DMS114 treated with DMSO at 0.1 percent for 48 hours (cell line): Measurements from ENCODE around the gene IGIP.
"Not testable (repeated sequence)": the region's sequence is repeated elsewhere in the genome, so short reads cannot be mapped to it uniquely, and the experiment has no call there.

Experiments used
- DNase-seq: peaks from one replicate; lab custom pipeline; 2025; ENCODE audit not compliant: unreplicated experiment; lab: John Stamatoyannopoulos, UW

Gene IGIP

DNA sequence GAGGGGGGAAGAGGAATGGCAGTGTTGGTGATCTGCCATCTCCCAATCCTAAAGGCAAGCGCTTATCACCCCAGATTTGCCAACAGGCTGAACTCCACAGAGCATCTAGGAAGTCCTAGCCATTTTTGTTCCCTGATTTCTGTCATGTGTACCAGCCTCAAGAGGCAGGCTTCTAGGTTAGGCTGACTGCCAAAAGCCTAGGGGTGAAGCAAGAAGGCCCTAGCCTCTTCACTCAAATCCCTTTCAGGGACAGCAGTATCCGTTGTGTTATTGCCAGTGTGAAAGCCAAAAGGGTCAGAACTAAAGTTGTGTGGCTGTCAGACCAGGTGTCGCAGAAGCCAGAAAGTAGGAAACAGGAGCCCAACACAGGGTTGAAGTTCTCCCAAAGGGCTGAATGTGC is 14.7 kb downstream of the IGIP start:
- no peak for DNase-seq

DNA sequence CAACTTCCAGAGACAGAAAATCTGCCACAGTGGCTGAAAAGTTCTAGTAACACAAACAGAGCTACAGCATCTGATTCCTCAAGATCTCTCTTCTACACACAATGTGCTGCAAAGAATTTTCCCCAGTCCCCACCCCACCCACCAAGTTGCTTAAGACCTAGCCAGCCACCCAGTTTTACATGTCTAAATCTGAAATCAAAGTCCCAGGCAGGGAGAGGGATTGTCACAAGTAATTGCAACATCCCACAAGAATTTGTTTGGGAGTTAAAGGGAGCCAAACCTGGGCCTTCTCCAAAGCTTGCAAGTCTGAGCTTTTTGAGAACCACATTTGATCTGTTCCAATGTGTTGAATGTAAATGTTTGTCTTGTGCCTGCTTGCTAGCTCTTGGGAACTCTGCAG is 15.5 kb downstream of the IGIP start:
- no peak for DNase-seq

DNA sequence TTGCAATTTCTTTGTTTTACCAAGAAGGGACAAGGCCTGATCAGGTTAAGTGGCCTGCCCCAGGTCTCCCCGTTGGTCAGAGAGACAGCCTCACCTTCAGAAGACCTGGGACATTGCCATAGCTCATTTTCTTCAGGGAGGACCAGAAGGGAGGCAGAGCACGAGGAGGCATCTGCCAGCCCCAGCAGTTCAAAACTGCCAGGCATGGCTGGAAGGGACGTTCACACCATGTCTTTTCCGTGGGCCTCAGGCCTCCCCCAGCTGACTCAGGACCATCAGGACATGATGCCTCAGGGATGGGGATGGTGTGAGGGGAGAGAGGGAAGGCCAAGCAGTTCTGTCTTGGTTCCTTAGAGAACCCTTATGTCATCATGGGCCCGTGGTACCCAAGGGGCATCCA is 16.5 kb downstream of the IGIP start:
- DNase-seq: no peak

DNA sequence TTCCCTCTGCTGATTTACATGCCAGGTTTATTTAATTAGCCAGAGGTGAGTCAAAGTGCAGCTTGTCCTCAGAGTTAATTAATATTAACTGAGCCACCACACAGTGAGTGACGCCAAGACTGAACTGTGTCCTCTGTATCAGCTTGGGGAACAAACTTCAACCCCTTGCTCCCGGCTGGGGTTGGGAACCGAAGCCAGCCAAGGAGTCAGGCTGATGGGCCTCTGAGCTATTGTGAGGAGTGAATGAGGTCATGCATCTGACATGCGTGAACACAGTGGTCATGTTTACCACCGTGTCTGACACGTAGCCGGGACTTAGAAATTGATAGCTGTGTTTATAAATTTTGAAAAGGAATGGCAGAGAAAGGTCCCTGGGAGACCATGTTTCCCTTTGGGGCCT is 17.1 kb downstream of the IGIP start:
- no peak for DNase-seq

DNA sequence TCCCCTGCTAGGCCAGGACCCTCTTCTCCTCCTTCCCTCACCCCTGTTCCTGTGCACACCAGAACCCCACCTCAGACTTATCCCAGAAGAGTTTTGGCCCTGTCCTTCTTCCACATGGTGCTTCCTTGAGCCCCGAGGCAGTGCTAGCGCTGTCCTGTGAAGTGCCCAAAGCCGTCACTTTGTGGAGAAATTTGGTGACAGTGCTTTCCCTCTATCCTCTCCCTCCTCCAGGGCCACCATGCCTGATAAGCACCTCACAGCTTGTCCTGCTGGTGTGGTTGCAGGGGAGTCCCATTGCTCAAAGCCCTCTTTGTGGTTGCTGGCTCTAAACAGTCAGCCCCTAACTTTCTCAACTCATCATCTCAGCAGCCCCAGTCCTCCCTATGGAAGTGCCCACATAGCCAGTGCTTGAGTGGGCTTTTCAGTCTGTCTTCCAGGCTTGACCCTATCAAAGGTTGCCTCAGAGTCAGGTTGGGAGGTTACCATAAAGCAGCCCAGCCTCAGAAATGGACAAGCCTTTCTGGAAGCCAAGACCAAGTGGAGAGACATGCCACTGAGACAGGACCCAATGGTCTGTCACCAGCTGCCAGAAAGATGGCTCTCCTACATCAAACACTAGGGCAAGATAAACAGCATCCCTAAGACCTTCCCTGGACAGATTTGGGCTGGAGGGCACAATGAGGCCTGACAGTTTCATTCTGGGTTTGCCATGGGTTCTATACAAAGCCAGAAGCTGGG is 18.0 kb downstream of the IGIP start:
- DNase-seq: no peak

DNA sequence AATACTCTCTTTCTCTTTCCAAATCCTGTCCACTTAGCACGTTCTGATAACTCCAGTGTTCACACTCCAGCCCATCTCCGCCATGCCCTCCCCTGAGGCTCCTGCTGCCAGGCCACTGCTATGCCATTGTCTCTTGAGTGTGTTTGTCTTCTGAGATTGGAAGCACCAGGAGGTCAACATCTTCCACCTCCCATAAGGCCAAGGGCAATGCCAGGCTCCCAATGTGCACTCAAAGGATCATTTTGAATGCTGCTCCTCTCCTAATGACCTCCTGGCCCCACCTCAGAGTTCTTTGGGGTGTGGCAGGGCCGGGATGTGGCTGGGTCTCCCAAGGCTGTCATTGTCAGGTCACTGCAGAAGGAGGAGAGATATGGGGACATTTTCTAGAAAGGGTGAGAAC is 19.5 kb downstream of the IGIP start:
- no peak for DNase-seq

DNA sequence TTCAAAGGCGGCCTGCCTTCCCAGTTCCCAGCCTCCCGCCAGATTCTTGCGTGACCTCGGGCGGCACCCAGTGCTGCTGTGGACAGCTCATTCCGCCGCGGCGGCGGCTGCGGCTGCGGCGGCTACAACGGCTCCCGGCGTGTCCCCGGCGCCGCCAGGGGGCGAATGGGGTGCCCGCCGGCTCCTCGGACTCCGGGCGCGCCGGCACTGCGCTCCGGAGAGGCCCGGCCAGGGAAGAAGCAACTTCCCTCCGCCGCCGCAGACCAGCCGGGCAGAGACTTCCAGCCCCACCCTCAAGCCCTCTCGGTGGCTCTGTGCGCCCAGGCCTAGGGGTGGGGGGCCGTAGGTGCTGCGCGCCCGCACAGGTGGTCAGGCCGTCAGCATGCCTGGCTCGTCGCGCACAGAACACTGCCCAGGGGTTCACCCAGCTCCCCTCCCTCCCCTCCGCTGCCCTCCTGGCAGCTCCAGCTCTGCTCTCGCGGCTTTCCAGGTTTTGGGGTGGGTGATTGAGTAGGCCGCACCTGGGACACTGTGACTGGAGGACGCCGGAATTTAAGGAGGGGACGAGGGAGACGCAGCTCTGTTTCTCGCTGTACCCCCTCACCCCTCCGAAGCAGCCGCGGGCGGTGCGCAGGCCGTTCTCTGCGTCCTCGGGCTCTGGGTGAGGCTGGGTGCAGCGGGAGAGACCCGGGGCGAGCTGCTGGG is 20.2 kb downstream of the IGIP start:
- DNase-seq: no peak

DNA sequence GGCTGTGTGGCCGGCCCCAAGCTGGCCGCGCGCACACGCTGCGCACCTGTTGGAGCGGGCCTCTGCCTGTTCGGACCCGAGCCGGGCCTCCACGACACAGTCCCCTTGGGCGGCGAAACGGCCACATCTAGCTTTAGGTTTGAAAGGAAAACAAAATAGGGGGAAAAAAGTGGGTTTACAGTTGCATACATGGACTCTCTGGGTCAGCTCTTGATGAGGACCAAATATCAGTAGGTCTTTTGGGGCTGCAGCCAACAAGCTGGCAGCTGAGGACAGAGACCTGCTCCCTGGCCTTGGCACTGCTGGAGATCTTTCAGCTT is 20.7 kb downstream of the IGIP start:
- no peak for DNase-seq

DNA sequence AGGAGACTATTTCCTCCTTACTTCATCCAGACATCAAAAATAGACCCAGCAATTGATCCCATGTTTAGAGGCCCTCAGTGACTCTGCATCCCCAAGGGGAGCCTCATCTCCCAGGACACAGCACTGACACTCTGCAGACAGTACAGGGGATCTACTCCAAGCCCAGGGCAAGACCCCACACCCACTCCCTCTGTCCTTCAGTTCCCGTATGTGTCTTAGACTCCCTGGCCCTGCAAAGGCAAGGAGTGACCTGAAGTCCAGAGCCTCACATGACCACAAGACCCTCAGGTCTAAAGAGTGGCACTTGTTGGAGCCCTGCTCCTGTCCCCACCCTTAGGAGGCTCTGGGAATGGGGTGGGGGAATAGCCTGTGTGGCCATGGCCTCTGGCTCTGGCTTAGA is 21.7 kb downstream of the IGIP start:
- DNase-seq: no peak

DNA sequence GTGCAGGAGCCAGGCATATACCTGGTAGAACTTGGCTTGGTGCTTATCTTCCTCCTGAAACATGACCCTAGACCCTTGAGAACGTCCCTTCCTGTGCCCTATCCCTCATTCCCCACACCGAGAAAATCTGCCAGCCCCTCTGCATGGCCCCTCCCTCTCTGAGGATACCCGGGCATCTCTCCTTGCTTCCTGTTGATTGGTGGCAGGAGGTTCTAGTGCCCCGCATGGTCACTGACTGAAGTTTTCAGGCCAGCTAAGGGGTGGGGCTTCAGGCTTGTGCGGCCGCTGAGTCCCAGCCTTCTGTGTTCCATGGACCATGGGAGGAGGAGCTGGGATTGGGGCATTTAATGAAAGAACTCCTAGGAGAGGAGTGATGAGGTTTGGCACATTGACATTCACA is 22.8 kb downstream of the IGIP start:
- DNase-seq: no peak

DNA sequence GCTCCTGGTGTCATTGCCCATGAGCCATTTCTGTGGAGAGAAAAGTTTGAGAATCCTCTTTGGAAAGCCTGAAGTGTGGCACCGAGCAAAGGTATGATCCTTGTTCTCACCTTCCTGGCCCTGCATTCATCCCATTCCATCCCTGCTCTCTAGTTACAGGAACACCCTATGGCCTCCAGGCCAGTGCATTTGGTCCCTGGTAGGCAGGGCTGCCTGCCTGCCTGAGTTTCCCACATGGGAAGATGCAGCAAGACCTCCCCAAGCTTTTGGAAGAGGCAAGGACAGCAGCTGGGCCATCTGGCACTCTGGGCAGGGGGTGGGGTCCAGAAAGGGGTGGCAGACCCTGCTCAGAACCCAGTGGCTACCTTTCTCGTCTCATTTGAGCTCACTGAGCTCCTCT is 24.5 kb downstream of the IGIP start:
- DNase-seq: no peak

DNA sequence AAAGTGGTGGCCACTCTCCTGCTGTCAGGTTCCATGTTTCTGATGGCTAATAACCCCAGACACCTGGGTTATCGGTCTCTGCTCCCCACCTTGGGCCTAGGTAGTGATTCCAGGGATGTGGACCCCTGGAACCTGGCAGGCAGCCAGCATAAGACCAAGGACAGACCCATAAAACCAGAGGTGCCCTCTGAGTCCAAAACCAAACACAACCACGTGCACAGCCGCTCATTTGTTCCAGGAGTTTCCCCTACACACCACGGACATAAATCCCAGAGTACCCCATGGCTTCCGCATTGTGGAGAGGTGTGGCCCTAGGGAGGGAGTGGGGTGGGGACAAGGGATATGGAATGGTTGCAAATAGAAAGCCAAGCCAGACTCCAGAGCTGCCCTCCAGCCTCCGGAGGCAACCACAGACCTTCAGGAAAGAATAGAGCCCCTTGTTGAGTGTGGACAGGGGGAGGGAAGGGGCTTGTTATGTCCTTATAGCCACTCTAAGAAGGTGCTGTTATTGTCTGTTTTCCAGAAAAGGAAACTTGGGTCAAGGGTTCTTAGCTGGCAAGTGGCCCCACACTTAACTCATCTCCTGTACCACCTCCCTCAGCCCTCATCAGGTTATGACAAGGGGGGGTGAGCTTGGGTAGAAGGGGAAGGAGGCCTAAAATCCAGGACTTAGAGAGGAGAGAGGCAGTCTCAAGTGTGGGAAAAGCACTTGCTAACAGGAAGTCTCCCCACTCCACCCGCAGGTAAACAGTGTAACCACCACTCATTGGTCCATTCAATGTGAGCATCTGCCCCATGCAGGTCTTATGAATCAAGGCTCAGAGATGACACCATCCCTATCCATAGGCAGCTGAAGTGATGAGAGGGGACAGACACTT is 25.6 kb downstream of the IGIP start:
- DNase-seq: no peak

DNA sequence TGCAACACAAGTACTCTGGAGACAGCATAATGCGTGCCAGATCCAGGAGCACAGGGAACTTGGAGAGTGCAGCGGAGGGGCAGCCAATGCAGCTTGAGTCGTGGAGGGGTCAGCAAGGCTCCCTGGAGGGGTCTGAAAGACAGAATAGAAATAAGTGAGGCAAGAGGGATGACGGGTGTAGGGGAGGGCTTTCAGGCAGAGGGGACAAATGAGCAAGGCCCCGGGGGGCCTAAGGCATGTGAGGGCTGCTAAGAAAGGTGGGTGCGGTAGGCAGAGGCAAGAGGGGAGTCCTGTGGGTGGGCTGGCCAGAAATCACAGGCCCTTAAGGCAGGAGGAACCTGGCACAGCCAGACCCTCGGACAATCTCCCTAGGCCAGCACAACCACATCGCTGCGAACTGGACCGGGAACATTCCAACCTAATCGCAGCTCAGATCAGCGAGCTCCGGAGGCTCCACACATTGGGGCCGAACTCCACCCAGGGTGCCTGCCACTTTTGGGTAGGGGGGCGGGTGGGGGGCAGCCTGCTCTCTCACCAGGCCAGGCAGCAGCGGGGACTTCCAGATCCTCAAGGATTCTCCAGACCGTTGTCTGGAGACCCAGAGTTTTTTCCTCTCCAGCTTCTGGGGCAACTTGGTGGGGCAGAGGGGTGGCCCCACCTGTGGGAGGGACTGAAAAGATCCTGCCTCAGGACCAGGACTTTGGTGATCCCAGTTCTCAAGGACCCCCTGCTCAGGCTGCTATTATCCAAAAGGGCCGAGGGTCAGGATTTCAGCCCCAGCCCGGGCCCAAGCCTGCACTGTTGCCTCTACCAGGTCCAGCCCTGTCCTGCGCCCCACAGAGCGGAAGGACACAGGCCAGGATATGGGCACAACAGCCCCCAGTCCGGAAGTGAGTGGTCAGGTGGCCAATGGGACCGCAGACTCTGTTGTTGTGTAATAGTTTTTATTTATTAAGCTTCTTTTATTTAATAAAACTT is 26.6 kb downstream of the IGIP start:
- DNase-seq: no peak

DNA sequence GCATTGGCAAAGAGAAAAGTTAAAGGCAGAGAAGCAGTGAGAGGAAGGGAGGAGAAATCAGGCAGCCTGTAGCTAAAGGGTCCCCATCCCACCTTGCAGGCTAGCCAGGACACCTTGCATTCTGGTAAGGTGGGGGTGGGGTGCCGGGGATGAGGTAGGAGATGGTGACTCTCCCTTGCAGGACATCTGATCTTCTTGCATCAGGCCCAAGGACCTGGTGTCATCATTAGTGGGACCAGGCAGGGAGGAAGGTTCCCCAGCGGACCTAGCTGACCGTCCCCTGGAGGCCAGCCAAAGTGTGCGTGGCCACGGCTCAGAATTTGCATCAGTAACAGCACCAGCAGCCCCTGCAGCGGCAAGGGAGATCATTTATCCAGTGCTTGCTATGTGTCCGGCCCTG is 27.5 kb downstream of the IGIP start:
- DNase-seq: no peak

DNA sequence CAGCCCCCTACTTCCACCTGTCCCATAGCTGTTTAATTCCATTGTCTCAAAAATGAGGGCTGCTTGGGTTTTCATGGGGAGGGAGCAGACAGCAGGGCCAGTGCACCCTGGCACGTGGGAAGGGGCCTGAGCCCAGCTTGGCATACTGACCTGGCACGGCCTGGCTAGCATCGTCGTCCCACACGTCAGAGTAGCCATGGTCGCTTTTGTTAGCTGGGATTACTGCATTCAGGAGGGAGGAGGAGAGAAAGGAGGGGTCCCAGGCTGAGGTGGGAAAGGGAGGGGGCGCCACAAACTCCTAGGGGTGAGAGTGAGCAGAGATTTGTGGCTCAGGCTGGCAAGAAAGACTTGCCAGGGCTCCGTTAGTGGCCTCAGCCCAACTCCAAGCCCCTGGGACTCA is 28.2 kb downstream of the IGIP start:
- no peak for DNase-seq

DNA sequence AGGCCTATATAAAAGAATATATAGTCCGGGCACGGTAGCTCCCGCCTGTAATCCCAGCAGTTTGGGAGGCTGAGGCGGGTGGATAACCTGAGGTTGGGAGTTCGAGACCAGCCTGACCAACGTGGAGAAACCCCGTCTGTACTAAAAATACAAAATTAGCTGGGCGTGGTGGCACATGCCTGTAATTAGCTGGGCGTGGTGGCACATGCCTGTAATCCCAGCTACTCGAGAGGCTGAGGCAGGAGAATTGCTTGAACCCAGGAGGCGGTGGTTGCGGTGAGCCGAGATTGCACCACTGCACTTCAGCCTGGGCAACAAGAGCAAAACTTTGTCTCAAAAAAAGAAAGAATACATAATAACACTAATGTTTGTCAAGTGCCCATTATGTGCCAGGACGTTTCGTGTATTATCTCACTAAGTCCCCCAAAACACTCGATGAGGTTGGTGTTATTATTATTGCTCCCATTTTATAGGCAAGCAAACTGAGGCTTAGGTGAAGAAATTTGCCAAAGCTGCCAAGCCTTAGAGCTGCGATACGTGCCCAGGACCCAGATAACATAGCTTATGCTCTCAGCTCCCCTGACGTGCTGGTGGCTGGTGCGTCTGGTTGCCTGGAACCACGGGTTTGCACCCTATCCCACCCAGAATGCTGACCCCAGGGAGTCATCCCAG is 29.1 kb downstream of the IGIP start:
- DNase-seq: not testable (repeated sequence)

DNA sequence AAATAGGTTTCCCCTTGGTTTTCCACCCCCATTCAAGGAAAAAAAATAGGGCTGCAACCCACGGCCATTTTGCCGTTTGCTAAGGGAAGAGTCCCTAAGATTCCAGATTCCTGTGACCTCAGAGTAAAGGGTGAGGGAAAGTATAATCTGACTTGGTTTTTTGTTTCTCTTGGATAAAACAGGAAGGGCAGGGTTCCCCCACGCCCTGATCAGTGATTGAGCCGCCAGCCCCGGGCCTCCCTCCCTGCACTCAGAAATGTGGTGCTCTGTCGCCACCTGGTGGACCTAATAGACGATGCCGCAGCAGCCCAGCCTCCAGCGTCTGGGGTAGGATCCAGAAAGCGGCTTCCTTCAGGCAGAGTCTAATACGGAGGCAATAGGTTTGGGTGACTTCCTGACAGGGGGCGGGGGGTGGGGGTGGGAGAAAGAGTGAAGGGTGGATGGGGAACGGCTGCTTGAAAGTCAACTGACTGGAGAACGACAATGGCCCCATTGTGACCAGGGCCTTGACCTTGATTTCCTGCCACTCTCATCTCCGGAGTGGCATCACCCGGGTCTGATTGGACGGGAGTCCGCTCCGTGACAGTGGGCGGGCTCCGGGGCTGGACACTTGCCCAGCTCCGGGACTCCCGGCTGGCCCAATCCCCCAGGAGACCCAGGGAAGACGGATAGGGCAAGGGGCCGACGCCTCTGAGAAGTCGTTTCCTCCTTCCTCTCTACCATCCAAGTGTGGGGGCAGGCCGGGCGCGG is 31.5 kb downstream of the IGIP start:
- DNase-seq: peak; percentile 76

DNA sequence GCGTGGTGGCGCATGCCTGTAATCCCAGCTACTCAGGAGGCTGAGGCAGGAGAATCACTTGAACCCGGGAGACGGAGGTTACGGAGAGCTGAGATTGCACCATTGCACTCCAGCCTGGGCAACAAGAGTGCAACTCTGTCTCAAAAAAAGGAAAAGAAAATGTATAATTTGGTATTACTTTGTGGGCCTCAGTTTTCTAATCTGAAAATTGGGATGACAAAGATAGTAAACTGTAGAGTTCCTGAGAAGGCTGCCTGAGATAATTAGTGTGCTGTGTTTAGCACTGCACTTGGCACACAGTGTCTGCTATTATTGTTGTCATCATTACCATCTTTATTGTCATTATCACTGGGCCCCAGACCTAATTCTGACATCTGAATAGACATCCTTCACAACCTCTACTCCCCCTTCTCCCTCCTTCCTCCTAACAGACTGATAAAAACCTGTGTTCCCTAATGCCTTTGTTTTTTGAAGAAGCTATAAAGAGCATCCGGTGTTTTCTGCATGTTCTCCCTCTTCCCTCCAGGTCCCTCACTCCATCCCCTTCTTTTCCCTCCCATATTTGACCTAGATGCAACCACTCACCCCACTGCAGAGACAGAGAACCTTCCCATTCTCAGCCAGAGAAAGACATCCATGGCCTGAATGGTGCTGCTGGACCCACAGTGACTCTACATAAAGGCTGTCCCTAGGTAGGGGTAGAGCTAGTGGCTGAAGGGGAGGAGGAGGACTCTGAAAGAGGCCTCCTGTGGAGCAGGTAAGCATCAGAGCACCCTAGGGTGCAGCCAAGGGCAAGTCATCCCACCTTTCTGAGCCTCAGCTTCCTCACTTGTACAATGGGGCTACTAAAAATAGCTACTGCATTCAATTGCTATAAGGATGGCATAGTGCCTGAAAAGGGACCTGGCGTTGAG is 33.5 kb downstream of the IGIP start:
- no peak for DNase-seq

DNA sequence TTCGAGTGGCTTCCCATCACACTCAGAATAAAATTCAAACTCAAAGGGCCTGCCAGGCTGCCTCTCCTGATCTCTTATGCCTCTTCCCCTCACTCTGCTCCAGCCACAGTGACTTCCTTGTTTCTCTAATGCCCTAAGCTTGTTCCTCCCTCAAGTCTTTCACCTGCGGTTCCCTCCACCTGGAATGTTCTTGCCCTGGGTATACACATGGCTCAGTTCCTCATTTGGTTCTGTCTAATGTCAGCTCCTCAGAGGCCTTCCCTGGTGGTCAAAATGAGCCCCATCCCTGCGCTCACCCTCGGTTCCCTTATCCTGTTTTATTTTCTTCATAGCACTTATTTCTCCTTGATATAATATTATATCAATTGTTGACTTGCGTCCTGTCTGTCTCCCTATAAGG is 36.5 kb downstream of the IGIP start:
- DNase-seq: no peak
